Heart left ventricle (tissue), 16 donors: ENCODE measurements around the gene ADCY7. TPM values are rescaled to one million over a fixed set of nuclear protein-coding genes. Genes with fewer than 3 reads are reported as not detected.

Experiments
- ATAC-seq, 4 donors: fragments of 200-7000 bp; cut with Tn5 transposase; one replicate each; pipeline ENCODE4 v1.9.1; 2020 to 2022; ENCODE audit warnings: moderate library complexity in 4 of 4, mild to moderate bottlenecking in 3 of 4, moderate number of reproducible peaks in 1 of 4
- DNase-seq, 5 donors: peaks; one replicate each; pipeline ENCODE4 v3.0.0-alpha.2; 2020
- H3K27ac ChIP-seq, 12 donors: fragments of 200-600 bp; sonication (generic) in 4 of 12; one replicate each; pipeline versions ENCODE4 v1.5.0 to v1.8.0; 2016 to 2022; ENCODE audit warnings: mild to moderate bottlenecking in 2 of 12
- H3K27me3 ChIP-seq, 9 donors: fragments of 200-600 bp; sonication (generic) in 2 of 9; one replicate each; pipeline versions ENCODE4 v1.5.1 to v1.8.0; 2016 to 2022; ENCODE audit warnings: mild to moderate bottlenecking in 3 of 9
- H3K36me3 ChIP-seq, 9 donors: fragments of 200-600 bp; sonication (generic) in 2 of 9; one replicate each; pipeline versions ENCODE4 v1.5.0 to v1.8.0; 2018 to 2022; ENCODE audit warnings: mild to moderate bottlenecking in 2 of 9
- H3K4me1 ChIP-seq, 12 donors: fragments of 200-600 bp; sonication (generic) in 4 of 12; one replicate each; pipeline versions ENCODE4 v1.5.0 to v1.8.0; 2016 to 2022; ENCODE audit warnings: mild to moderate bottlenecking in 3 of 12
- H3K4me3 ChIP-seq, 12 donors: fragments of 200-600 bp; sonication (generic) in 4 of 12; one replicate each; pipeline versions ENCODE4 v1.5.0 to v1.8.0; 2017 to 2022; ENCODE audit warnings: mild to moderate bottlenecking in 9 of 12, moderate library complexity in 4 of 12
- H3K9me3 ChIP-seq, 12 donors: fragments of 200-600 bp; sonication (generic) in 4 of 12; one replicate each; pipeline versions ENCODE4 v1.5.0 to v1.8.0; 2016 to 2022; ENCODE audit warnings: mild to moderate bottlenecking in 1 of 12
- CTCF ChIP-seq, 12 donors: fragments of 200-600 bp; sonication (generic) in 4 of 12; IDR thresholded peaks; one replicate each; pipeline versions ENCODE4 v1.5.0 to v1.8.0; 2018 to 2022; ENCODE audit warnings: antibody characterized with exemption in 12 of 12, mild to moderate bottlenecking in 5 of 12
- POLR2A ChIP-seq, 2 donors: fragments of 450-650 bp; IDR thresholded peaks; one replicate each; pipeline ENCODE4 v1.6.1; 2017; ENCODE audit warnings: antibody characterized with exemption in 2 of 2, mild to moderate bottlenecking in 2 of 2, moderate library complexity in 2 of 2
- WGBS, 4 donors: extraction: QIAGEN DNeasy Blood & Tissue Kit in 2 of 4; methylation state at CpG; one replicate each; pipeline versions ENCODE4 v1.1.5 to v1.1.7; 2013 to 2018; 5-methylcytosine and 5-hydroxymethylcytosine counted together
- intact Hi-C, 10 donors: fragments of 100-400 bp; cut with DNase I; formaldehyde crosslinking; loops; one replicate each; pipeline versions ENCODE4 v1.11.1 to v1.14.2; 2022
- polyA plus RNA-seq, 2 donors: library from polyadenylated mRNA; stranded (reverse); fragments of 200-250 nt; gene quantifications; one replicate each; pipeline ENCODE4 v1.2.3, GENCODE V29; 2013
- total RNA-seq, 9 donors: library from RNA; depleted of rRNA in 2 of 9; stranded (reverse); fragments of >200 nt in 2 of 9; fragmentation: NEBNext Ultra II Directional in 3 of 9; extraction: Animal tissue kit (Norgen Biotek cat#: 25700) in 3 of 9; gene quantifications; one replicate each; pipeline versions ENCODE4 v1.1.0 to v1.2.4, GENCODE V29; 2016 to 2023
- donor health status: ischemic (EF 13 %, LVEDD 7.1; RV severe dilation, severe dysfunction).
- donor health status: healthy with polysubstance abuse.
- donor health status: DM: no; HTN: yes; CAD: no.
- donor health status: DM: no; HTN: no; CAD: no.
- donor health status: ischemic (EF 25% LVEDD 6.9; RV normal size, moderate dysfunction).
- donor health status: ischemic (EF 25% LVEDD 5.7; RV mildly dilated, moderate dysfunction).
- donor health status: healthy.
- donor health status: DM: yes; HTN: yes; CAD: no.
- donor health status: ischemic (EF 35%, LVEDD 5.7; RV mildly dilated, moderate dysfunction).
- donor health status: nonischemic (EF 11% LVEDD 7.7; RV severe dilation, severe dysfunction).
- donor health status: DM: yes; HTN: yes; CAD: no.
- donor health status: PGD.
- donor health status: ischemic (EF 29% LVEDD 5.4; RV normal size, mild dysfunction).
- donor health status: nonischemic (EF 23%, LVEDD 6.1; RV moderate dilation, normal function).

The ADCY7 gene
- total and polyA plus RNA-seq, 11 donors, result 3.2 to 46.7 (median 5.3) TPM

GRCh38 chr16:50227665-50228064 lies 38.7 kb upstream of the ADCY7 start:
- DNase-seq, result no peak
- no peaks in the 10 kb centered on the region for H3K27me3 ChIP-seq
- peaks cover 0 to 89% (median 70%) of the 10 kb centered on the region in 9 donors for H3K36me3 ChIP-seq
- 82 to 86% (median 85%) methylated on average over 8 of the region's 8 CpGs for WGBS, 4 donors
- intact Hi-C loops, result no loop called here
- no peak overlapping the region for H3K27ac ChIP-seq
- no peak for ATAC-seq
- TF ChIP-seq POLR2A (IDR thresholded peaks at IDR 0.05) (no peak), CTCF (IDR thresholded peaks at IDR 0.05) (no peak)
- H3K9me3 ChIP-seq, result no peaks in the 10 kb centered on the region
- H3K4me1 ChIP-seq, result peaks cover 0 to 3% (median 0%) of the 10 kb centered on the region in 12 donors
- no peak overlapping the region for H3K4me3 ChIP-seq

GRCh38 chr16:50228364-50228868 lies 37.9 kb upstream of the ADCY7 start:
- no peak for DNase-seq
- TF ChIP-seq CTCF (IDR thresholded peaks at IDR 0.05) (no peak), POLR2A (IDR thresholded peaks at IDR 0.05) (no peak)
- Histone ChIP-seq H3K36me3 (peaks cover 0 to 81% (median 62%) of the 10 kb centered on the region in 9 donors), H3K27me3 (no peaks in the 10 kb centered on the region), H3K4me1 (peaks cover 0 to 3% (median 0%) of the 10 kb centered on the region in 12 donors), H3K9me3 (no peaks in the 10 kb centered on the region), H3K27ac (no peak overlapping the region), H3K4me3 (no peak overlapping the region)
- WGBS, 4 donors, result 89 to 95% (median 91%) methylated on average over 5 of the region's 5 CpGs
- intact Hi-C loops, result no loop called here
- no peak for ATAC-seq

GRCh38 chr16:50229149-50229726 lies 37.1 kb upstream of the ADCY7 start:
- Histone ChIP-seq H3K9me3 (no peaks in the 10 kb centered on the region), H3K4me1 (peaks cover 0 to 3% (median 0%) of the 10 kb centered on the region in 12 donors), H3K27ac (no peak overlapping the region), H3K36me3 (peaks cover 0 to 74% (median 54%) of the 10 kb centered on the region in 9 donors), H3K27me3 (no peaks in the 10 kb centered on the region), H3K4me3 (no peak overlapping the region)
- TF ChIP-seq CTCF (IDR thresholded peaks at IDR 0.05) (no peak), POLR2A (IDR thresholded peaks at IDR 0.05) (no peak)
- WGBS, 4 donors, result 88 to 93% (median 91%) methylated on average over 10 of the region's 10 CpGs
- intact Hi-C loops, result no loop called here
- DNase-seq (no peak), ATAC-seq (no peak)

GRCh38 chr16:50234771-50235556 lies 31.4 kb upstream of the ADCY7 start:
- Histone ChIP-seq H3K9me3 (no peaks in the 10 kb centered on the region), H3K27me3 (no peaks in the 10 kb centered on the region), H3K36me3 (peaks cover 0 to 17% (median 0%) of the 10 kb centered on the region in 9 donors), H3K4me3 (no peak overlapping the region), H3K4me1 (no peaks in the 10 kb centered on the region), H3K27ac (no peak overlapping the region)
- TF ChIP-seq POLR2A (IDR thresholded peaks at IDR 0.05) (no peak), CTCF (IDR thresholded peaks at IDR 0.05) (no peak)
- DNase-seq (no peak), ATAC-seq (no peak)
- intact Hi-C loops, result loop anchor here in 1 of 10 donors (10.0 kb wide), 1 partner anchor 430 kb away; no protein-coding TSS in a partner anchor
- WGBS, 4 donors, result 75 to 83% (median 82%) methylated on average over 5 of the region's 5 CpGs
